OCI-LY3 (cell line): ENCODE results near the gene COL24A1.

Experiments
- H2AFZ ChIP-seq: fragments of 200-600, 300-600 bp; shearing (Covaris generic); 2 replicates; pipeline ENCODE4 v1.6.0; 2014; ENCODE audit warnings: antibody characterized with exemption, low read depth, low read length
- H3K27ac ChIP-seq: fragments of 200-600, 300-600 bp; sonication (generic); 2 replicates; pipeline ENCODE4 v1.5.1; 2014; ENCODE audit warnings: mild to moderate bottlenecking, low read length, moderate library complexity, mixed read lengths
- H3K27me3 ChIP-seq: fragments of 200-600, 300-600 bp; sonication (generic); 2 replicates; pipeline ENCODE4 v1.6.1; 2014; ENCODE audit warnings: low read depth, low read length, mixed read lengths
- H3K36me3 ChIP-seq: fragments of 200-600, 300-600 bp; sonication (generic); replicated peaks from 2 replicates; pipeline ENCODE3; 2014; ENCODE audit warnings: low read depth, low read length, mixed read lengths
- H3K4me1 ChIP-seq: fragments of 300-600, 200-600 bp; sonication (generic); 2 replicates; pipeline ENCODE4 v1.6.1; 2014; ENCODE audit warnings: low read length, mixed read lengths
- H3K4me2 ChIP-seq: fragments of 200-600, 300-600 bp; sonication (generic); 2 replicates; pipeline ENCODE4 v1.6.1; 2014; ENCODE audit warnings: low read length, mixed read lengths
- H3K4me3 ChIP-seq: fragments of 300-600, 200-600 bp; sonication (generic); 2 replicates; pipeline ENCODE4 v1.5.1; 2014; ENCODE audit warnings: antibody characterized with exemption, mild to moderate bottlenecking, low read length, moderate library complexity
- H3K79me2 ChIP-seq: fragments of 300-600, 200-600 bp; shearing (Covaris generic); 2 replicates; pipeline ENCODE4 v1.6.1; 2014; ENCODE audit warnings: mild to moderate bottlenecking, low read length, mixed read lengths
- H3K9ac ChIP-seq: fragments of 300-600, 200-600 bp; shearing (Covaris generic); 2 replicates; pipeline ENCODE4 v1.6.0; 2014; ENCODE audit warnings: mild to moderate bottlenecking, low read length, moderate library complexity
- H3K9me3 ChIP-seq: fragments of 200-600, 300-600 bp; shearing (Covaris generic); 2 replicates; pipeline ENCODE4 v1.6.1; 2014; ENCODE audit warnings: low read length, mixed read lengths; ENCODE audit not compliant: insufficient read depth
- H4K20me1 ChIP-seq: fragments of 200-600, 300-600 bp; sonication (generic); 2 replicates; pipeline ENCODE4 v1.6.1; 2016; ENCODE audit warnings: low read length, mixed read lengths; ENCODE audit not compliant: insufficient read depth
- CTCF ChIP-seq: fragments of 200-600, 300-600 bp; sonication (generic); IDR thresholded peaks from 2 replicates; pipeline ENCODE4 v1.5.1; 2014; ENCODE audit warnings: antibody characterized with exemption, low read length, low read depth
- EZH2phosphoT487 ChIP-seq: fragments of 200-600 bp; shearing (Covaris generic); IDR thresholded peaks from 2 replicates; pipeline ENCODE4 v1.6.1; 2018; ENCODE audit warnings: antibody characterized with exemption, mixed run types, low read depth

COL24A1 gene

DNA sequence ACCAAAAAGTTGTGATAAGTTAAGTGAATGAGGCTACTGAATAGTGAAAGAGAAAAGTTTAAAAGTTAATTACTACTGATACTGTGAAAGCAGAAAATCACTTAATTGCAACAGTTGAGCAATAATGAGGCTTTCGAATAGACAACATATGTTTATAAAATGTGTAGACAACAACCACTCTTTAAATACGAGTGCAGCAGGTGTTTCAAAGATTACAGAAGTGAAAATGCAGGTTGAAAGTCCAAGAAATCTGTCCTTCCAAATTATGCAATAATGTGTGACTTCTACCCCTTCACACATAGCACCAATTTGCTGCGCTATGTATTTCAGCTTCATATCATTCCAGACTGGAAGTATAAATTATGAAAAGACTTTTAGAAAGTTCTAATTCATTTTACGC is 213.0 kb downstream of the COL24A1 start:
- no peak overlapping the region for H3K4me2 ChIP-seq
- H3K36me3 ChIP-seq, result no peaks in the 10 kb centered on the region
- TF ChIP-seq CTCF (no peak), EZH2phosphoT487 (no peak)
- no peak overlapping the region for H3K27ac ChIP-seq
- no peaks in the 10 kb centered on the region for H3K4me1 ChIP-seq
- no peaks in the 10 kb centered on the region for H3K79me2 ChIP-seq
- H3K9ac ChIP-seq, result no peak overlapping the region
- H3K4me3 ChIP-seq, result no peak overlapping the region
- H2AFZ ChIP-seq, result no peak overlapping the region
- H3K9me3 ChIP-seq, result no peaks in the 10 kb centered on the region
- no peaks in the 10 kb centered on the region for H4K20me1 ChIP-seq
- H3K27me3 ChIP-seq, result no peaks in the 10 kb centered on the region

- H4K20me1 ChIP-seq, result no peaks in the 10 kb centered on the region
- no peak overlapping the region for H2AFZ ChIP-seq
- H3K4me2 ChIP-seq, result no peak overlapping the region
- H3K4me1 ChIP-seq, result no peaks in the 10 kb centered on the region
- H3K9me3 ChIP-seq, result no peaks in the 10 kb centered on the region
- no peak overlapping the region for H3K27ac ChIP-seq
- no peak overlapping the region for H3K4me3 ChIP-seq
- H3K9ac ChIP-seq, result no peak overlapping the region
- no peaks in the 10 kb centered on the region for H3K36me3 ChIP-seq
- H3K79me2 ChIP-seq, result no peaks in the 10 kb centered on the region
- TF ChIP-seq EZH2phosphoT487, result no peak
- no peak for TF ChIP-seq CTCF
- no peaks in the 10 kb centered on the region for H3K27me3 ChIP-seq
These were observed 215.8 kb downstream of the COL24A1 start for GRCh38 chr1:85940656-85941306.

DNA sequence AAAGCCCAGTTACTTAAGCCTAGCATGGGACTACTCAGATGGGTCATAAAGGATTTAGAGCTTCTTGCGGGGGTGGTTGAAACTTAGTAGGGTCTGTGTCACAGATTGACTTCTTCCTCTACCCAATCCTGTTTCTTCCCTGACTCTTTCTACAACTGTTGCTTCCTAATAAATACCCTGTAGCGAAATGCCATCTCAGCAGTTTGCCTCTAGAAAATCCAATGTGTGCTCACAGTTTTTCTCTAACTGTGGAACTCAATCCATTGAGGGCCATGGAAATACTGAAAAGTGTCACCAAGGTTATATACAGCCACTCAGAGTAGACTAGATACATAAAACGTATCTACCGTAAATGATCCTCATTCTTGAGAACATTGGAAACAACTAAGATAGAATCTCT is 217.7 kb downstream of the COL24A1 start:
- H3K9me3 ChIP-seq, result no peaks in the 10 kb centered on the region
- H3K4me2 ChIP-seq, result no peak overlapping the region
- H2AFZ ChIP-seq, result no peak overlapping the region
- no peak overlapping the region for H3K4me3 ChIP-seq
- no peaks in the 10 kb centered on the region for H4K20me1 ChIP-seq
- no peak overlapping the region for H3K9ac ChIP-seq
- no peak overlapping the region for H3K27ac ChIP-seq
- H3K27me3 ChIP-seq, result no peaks in the 10 kb centered on the region
- H3K79me2 ChIP-seq, result no peaks in the 10 kb centered on the region
- no peaks in the 10 kb centered on the region for H3K4me1 ChIP-seq
- H3K36me3 ChIP-seq, result no peaks in the 10 kb centered on the region
- TF ChIP-seq CTCF, result no peak
- TF ChIP-seq EZH2phosphoT487, result no peak

DNA sequence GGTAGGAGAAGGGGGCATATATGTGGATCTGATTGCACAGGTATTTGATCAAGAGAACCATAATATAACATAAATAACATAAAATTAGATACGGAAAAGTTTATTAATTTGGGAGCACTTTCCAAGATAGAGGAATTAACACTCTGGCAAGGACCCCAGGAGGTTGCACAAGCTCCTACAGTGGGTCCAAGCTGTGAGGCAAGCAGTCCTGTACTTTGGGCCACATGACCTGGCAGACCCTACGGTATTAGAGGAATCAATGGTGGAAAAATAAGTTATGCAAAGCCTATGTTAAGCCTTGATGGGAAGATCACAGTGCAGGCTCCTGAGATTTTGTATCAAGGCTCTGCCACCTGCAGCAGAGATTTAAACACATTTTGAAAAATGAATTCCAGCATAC is 220.1 kb downstream of the COL24A1 start:
- Histone ChIP-seq H3K27me3 (no peaks in the 10 kb centered on the region), H3K36me3 (no peaks in the 10 kb centered on the region), H3K9ac (no peak overlapping the region), H2AFZ (no peak overlapping the region), H3K4me2 (no peak overlapping the region), H3K4me3 (no peak overlapping the region), H3K9me3 (no peaks in the 10 kb centered on the region), H3K79me2 (no peaks in the 10 kb centered on the region), H3K4me1 (no peaks in the 10 kb centered on the region), H4K20me1 (no peaks in the 10 kb centered on the region), H3K27ac (no peak overlapping the region)
- TF ChIP-seq CTCF, result no peak
- no peak for TF ChIP-seq EZH2phosphoT487
